WTC11 (cell line): Measurements from ENCODE around the gene TXNRD1. TPM values are rescaled to one million over a fixed set of nuclear protein-coding genes. Genes with fewer than 3 reads are reported as not detected.
"Not testable (repeated sequence)": the region's sequence is repeated elsewhere in the genome, so short reads cannot be mapped to it uniquely, and the experiment has no call there.

ENCODE experiments used
- ATAC-seq: fragments of 200-7000 bp; cut with Tn5 transposase; 2 replicates; pipeline ENCODE4 v1.10.0; 2021; ENCODE audit warnings: mild to moderate bottlenecking, moderate library complexity
- CTCF ChIA-PET: fragments of 300-600 bp; sonication (Branson Sonifier 250); formaldehyde crosslinking; loops from one replicate; lab custom pipeline; 2021; ENCODE audit warnings: antibody characterized with exemption; lab: Charles Lee
- POLR2A ChIA-PET: fragments of 350-600 bp; sonication (Branson Sonifier 250); formaldehyde crosslinking; loops from one replicate; lab custom pipeline; 2021; ENCODE audit warnings: antibody characterized with exemption; lab: Charles Lee
- DNase-seq: peaks from one replicate; pipeline ENCODE4 v3.0.0; 2021; ENCODE audit warnings: low spot score
- H3K27ac Mint-ChIP-seq: 2 replicates; pipeline ENCODE4 v1.8.0; 2021; ENCODE audit warnings: mixed read lengths
- H3K27me3 Mint-ChIP-seq: 2 replicates; pipeline ENCODE4 v1.8.0; 2021; ENCODE audit warnings: low read depth, mild to moderate bottlenecking, moderate library complexity, mixed read lengths
- H3K36me3 Mint-ChIP-seq: 2 replicates; pipeline ENCODE4 v1.8.0; 2021; ENCODE audit warnings: mixed read lengths
- H3K4me1 Mint-ChIP-seq: 2 replicates; pipeline ENCODE4 v1.8.0; 2022; ENCODE audit warnings: mixed read lengths
- H3K4me3 Mint-ChIP-seq: 2 replicates; pipeline ENCODE4 v1.8.0; 2021; ENCODE audit warnings: mild to moderate bottlenecking, moderate library complexity, mixed read lengths
- H3K9me3 Mint-ChIP-seq: 2 replicates; pipeline ENCODE4 v1.8.0; 2021; ENCODE audit warnings: mixed read lengths
- AR ChIP-seq: fragments of 250-450 bp; sonication (Bioruptor Pico); IDR thresholded peaks from 2 replicates; pipeline ENCODE4 v1.9.0; 2021; ENCODE audit warnings: mild to moderate bottlenecking
- ATF1 ChIP-seq: sonication (generic); formaldehyde crosslinking; IDR thresholded peaks from 2 replicates; pipeline ENCODE4 v1.8.1; 2023; ENCODE audit warnings: mild to moderate bottlenecking, moderate library complexity, missing genetic modification reagents
- E2F4 ChIP-seq: sonication (generic); formaldehyde crosslinking; IDR thresholded peaks from 2 replicates; pipeline ENCODE4 v1.8.1; 2022; ENCODE audit warnings: low read depth, mild to moderate bottlenecking, moderate library complexity, missing genetic modification reagents, borderline replicate concordance
- FOXK1 ChIP-seq: sonication (generic); formaldehyde crosslinking; IDR thresholded peaks from 2 replicates; pipeline ENCODE4 v1.8.0; 2022; ENCODE audit warnings: mild to moderate bottlenecking, moderate library complexity, missing genetic modification reagents
- GABPB1 ChIP-seq: sonication (generic); formaldehyde crosslinking; IDR thresholded peaks from 2 replicates; pipeline ENCODE4 v1.8.1; 2023; ENCODE audit warnings: mild to moderate bottlenecking, missing genetic modification reagents
- IRF2 ChIP-seq: sonication (generic); formaldehyde crosslinking; IDR thresholded peaks from 2 replicates; pipeline ENCODE4 v1.8.0; 2022; ENCODE audit warnings: low read depth, missing genetic modification reagents, borderline replicate concordance
- JAZF1 ChIP-seq: fragments of 250-450 bp; sonication (Bioruptor Pico); IDR thresholded peaks from 2 replicates; pipeline ENCODE4 v1.9.0; 2021; ENCODE audit warnings: moderate library complexity, mild to moderate bottlenecking, inconsistent platforms
- NFATC4 ChIP-seq: fragments of 250-450 bp; sonication (Bioruptor Pico); IDR thresholded peaks from 2 replicates; pipeline ENCODE4 v1.9.0; 2021; ENCODE audit warnings: mild to moderate bottlenecking
- NFE2L1 ChIP-seq: sonication (generic); formaldehyde crosslinking; IDR thresholded peaks from 2 replicates; pipeline ENCODE4 v1.8.1; 2023; ENCODE audit warnings: missing genetic modification reagents
- NR1H2 ChIP-seq: sonication (generic); formaldehyde crosslinking; IDR thresholded peaks from 2 replicates; pipeline ENCODE4 v1.9.0; 2021; ENCODE audit warnings: mild to moderate bottlenecking, moderate library complexity, missing genetic modification reagents
- SOX15 ChIP-seq: fragments of 250-450 bp; sonication (Bioruptor Pico); IDR thresholded peaks from 2 replicates; pipeline ENCODE4 v1.9.0; 2021; ENCODE audit warnings: mild to moderate bottlenecking
- USF1 ChIP-seq: sonication (generic); formaldehyde crosslinking; IDR thresholded peaks from 2 replicates; pipeline ENCODE4 v1.8.0; 2022; ENCODE audit warnings: mild to moderate bottlenecking, missing genetic modification reagents
- ZNF423 ChIP-seq: fragments of 250-450 bp; sonication (Bioruptor Pico); IDR thresholded peaks from 2 replicates; pipeline ENCODE4 v2.1.2; 2022; ENCODE audit warnings: mild to moderate bottlenecking, moderate library complexity
- total RNA-seq: library from RNA; stranded (reverse); gene quantifications from 3 replicates; pipeline ENCODE4 v1.2.3, GENCODE V29; 2021
- TF ChIP-seq, protein P1 (sequence below): sonication (generic); formaldehyde crosslinking; IDR thresholded peaks from 2 replicates; pipeline ENCODE4 v1.8.1; 2023; ENCODE audit warnings: mild to moderate bottlenecking, missing genetic modification reagents, moderate library complexity
- TF ChIP-seq, protein P2 (sequence below): sonication (generic); formaldehyde crosslinking; IDR thresholded peaks from 2 replicates; pipeline ENCODE4 v1.8.1; 2022; ENCODE audit warnings: missing genetic modification reagents, borderline replicate concordance

TXNRD1 gene
- total RNA-seq, 1 experiment from 2014 or later = 113 TPM

GRCh38 chr12:104386461-104386860, 170.9 kb downstream of the TXNRD1 start:
- ATAC-seq (no peak), DNase-seq (no peak)
- H3K4me1 Mint-ChIP-seq = peaks cover 7% of the 10 kb centered on the region
- no peaks in the 10 kb centered on the region for H3K27me3 Mint-ChIP-seq
- POLR2A ChIA-PET = no interaction called here
- 0 out of 2 replicates have a peak, but pooled peaks cover 3% of the 10 kb centered on the region for H3K36me3 Mint-ChIP-seq
- H3K4me3 Mint-ChIP-seq = no peak overlapping the region
- no peak overlapping the region for H3K27ac Mint-ChIP-seq
- no peaks in the 10 kb centered on the region; the same call in 1 of the 2 replicates for H3K9me3 Mint-ChIP-seq
- no peak for TF ChIP-seq SOX15 (CRISPR knock-in tag)
- no peak for TF ChIP-seq NR1H2 (CRISPR knock-in tag)
- no peak for TF ChIP-seq JAZF1 (CRISPR knock-in tag)
- no peak for TF ChIP-seq ZNF423
- TF ChIP-seq, protein P1, sequence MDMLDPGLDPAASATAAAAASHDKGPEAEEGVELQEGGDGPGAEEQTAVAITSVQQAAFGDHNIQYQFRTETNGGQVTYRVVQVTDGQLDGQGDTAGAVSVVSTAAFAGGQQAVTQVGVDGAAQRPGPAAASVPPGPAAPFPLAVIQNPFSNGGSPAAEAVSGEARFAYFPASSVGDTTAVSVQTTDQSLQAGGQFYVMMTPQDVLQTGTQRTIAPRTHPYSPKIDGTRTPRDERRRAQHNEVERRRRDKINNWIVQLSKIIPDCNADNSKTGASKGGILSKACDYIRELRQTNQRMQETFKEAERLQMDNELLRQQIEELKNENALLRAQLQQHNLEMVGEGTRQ (CRISPR knock-in tag) = peak; percentile 47
- TF ChIP-seq, protein P2, sequence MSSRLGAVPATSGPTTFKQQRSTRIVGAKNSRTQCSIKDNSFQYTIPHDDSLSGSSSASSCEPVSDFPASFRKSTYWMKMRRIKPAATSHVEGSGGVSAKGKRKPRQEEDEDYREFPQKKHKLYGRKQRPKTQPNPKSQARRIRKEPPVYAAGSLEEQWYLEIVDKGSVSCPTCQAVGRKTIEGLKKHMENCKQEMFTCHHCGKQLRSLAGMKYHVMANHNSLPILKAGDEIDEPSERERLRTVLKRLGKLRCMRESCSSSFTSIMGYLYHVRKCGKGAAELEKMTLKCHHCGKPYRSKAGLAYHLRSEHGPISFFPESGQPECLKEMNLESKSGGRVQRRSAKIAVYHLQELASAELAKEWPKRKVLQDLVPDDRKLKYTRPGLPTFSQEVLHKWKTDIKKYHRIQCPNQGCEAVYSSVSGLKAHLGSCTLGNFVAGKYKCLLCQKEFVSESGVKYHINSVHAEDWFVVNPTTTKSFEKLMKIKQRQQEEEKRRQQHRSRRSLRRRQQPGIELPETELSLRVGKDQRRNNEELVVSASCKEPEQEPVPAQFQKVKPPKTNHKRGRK = no peak
- TF ChIP-seq, all 79 proteins: peak for 1
- CTCF ChIA-PET = no interaction called here

GRCh38 chr12:104387190-104387589, 171.6 kb downstream of the TXNRD1 start:
- CTCF ChIA-PET = interaction anchor here (0.5 kb wide), 1 partner anchor 29 kb away, joined by 4 read pairs; no protein-coding TSS in a partner anchor
- Mint-ChIP-seq H3K27ac (no peak overlapping the region), H3K9me3 (no peaks in the 10 kb centered on the region; the same call in 1 of the 2 replicates), H3K4me1 (peaks cover 3% of the 10 kb centered on the region; the same call in 1 of the 2 replicates), H3K36me3 (0 out of 2 replicates have a peak, but pooled peaks cover 3% of the 10 kb centered on the region), H3K27me3 (peaks cover 2% of the 10 kb centered on the region; the same call in 1 of the 2 replicates), H3K4me3 (no peak overlapping the region)
- ATAC-seq (no peak), DNase-seq (no peak)
- TF ChIP-seq E2F4 (CRISPR knock-in tag) (no peak), AR (CRISPR knock-in tag) (no peak), NFATC4 (CRISPR knock-in tag) (no peak), ATF1 (CRISPR knock-in tag) (no peak), USF1 (CRISPR knock-in tag) (no peak), FOXK1 (CRISPR knock-in tag) (no peak), IRF2 (no peak), GABPB1 (CRISPR knock-in tag) (no peak), NFE2L1 (CRISPR knock-in tag) (no peak)
- POLR2A ChIA-PET = no interaction called here

DNA sequence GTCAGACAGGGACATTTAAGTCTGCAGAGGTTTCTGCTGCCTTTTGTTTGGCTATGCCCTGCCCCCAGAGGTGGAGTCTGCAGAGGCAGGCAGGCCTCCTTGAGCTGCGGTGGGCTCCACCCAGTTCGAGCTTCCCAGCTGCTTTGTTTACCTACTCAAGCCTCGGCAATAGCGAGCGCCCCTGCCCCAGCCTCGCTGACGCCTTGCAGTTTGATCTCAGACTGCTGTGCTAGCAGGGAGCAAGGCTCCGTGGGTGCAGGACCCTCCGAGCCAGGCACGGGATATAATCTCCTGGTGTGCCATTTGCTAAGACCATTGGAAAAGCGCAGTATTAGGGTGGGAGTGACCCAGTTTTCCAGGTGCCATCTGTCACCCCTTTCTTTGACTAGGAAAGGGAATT, 178.5 kb downstream of the TXNRD1 start:
- peaks cover 29% of the 10 kb centered on the region for H3K36me3 Mint-ChIP-seq
- H3K4me1 Mint-ChIP-seq, POLR2A ChIA-PET, H3K27ac Mint-ChIP-seq, DNase-seq, H3K4me3 Mint-ChIP-seq, CTCF ChIA-PET, ATAC-seq: not testable (repeated sequence)
- peaks cover 46% of the 10 kb centered on the region for H3K9me3 Mint-ChIP-seq
- peaks cover 19% of the 10 kb centered on the region for H3K27me3 Mint-ChIP-seq

Other genes with a start within 250 kb of the TXNRD1 start
- gene TDG, start 249.9 kb upstream of the TXNRD1 start, total RNA-seq = 28.1 to 33.0 TPM (median 32.6 TPM) in 3 replicates
- 4.5 to 10.2 TPM (median 8.8 TPM) in 3 replicates for gene GLT8D2, start 165.6 kb upstream of the TXNRD1 start, total RNA-seq
- 1.6 to 2.1 TPM (median 1.6 TPM) in 3 replicates for gene HCFC2, start 151.2 kb upstream of the TXNRD1 start, total RNA-seq
- 33.0 to 36.0 TPM (median 34.6 TPM) in 3 replicates for gene NFYB, start 77.6 kb upstream of the TXNRD1 start, total RNA-seq
- gene EID3, start 88.0 kb downstream of the TXNRD1 start, total RNA-seq = 2.0 to 3.2 TPM (median 2.5 TPM) in 3 replicates
- gene CHST11, start 241.2 kb downstream of the TXNRD1 start, total RNA-seq = 20.4 to 24.2 TPM (median 23.2 TPM) in 3 replicates